Activated CD4-positive, alpha-beta T cell treated with anti-CD3 and anti-CD28 coated beads for 36 hours (primary cell): ENCODE measurements around the gene NCOA1. TPM values are rescaled to one million over a fixed set of nuclear protein-coding genes. Genes with fewer than 3 reads are reported as not detected.

ENCODE experiments used
- ATAC-seq: fragments of 200-7000 bp; cut with Tn5 transposase; one replicate; pipeline ENCODE4 v1.10.0; 2021; ENCODE audit warnings: mild to moderate bottlenecking, moderate library complexity
- CTCF ChIA-PET: fragments of 350-600 bp; sonication (Branson Sonifier 250); formaldehyde crosslinking; loops from one replicate; lab custom pipeline; 2021; ENCODE audit warnings: antibody characterized with exemption; lab: Charles Lee
- POLR2A ChIA-PET: fragments of 350-600 bp; sonication (Branson Sonifier 250); formaldehyde crosslinking; loops from one replicate; lab custom pipeline; 2021; ENCODE audit warnings: antibody characterized with exemption, inconsistent platforms; lab: Charles Lee
- DNase-seq: peaks from one replicate; pipeline ENCODE4 v3.0.0-alpha.2; 2020
- H3K27ac Mint-ChIP-seq: one replicate; pipeline ENCODE4 v1.8.0; 2021; ENCODE audit warnings: mixed read lengths
- H3K27me3 Mint-ChIP-seq: one replicate; pipeline ENCODE4 v1.8.0; 2021; ENCODE audit warnings: mixed read lengths
- H3K36me3 Mint-ChIP-seq: one replicate; pipeline ENCODE4 v1.8.0; 2021; ENCODE audit warnings: low read depth, mixed read lengths
- H3K4me1 Mint-ChIP-seq: one replicate; pipeline ENCODE4 v1.8.0; 2021; ENCODE audit warnings: mixed read lengths
- H3K4me3 Mint-ChIP-seq: one replicate; pipeline ENCODE4 v1.8.0; 2021; ENCODE audit warnings: mild to moderate bottlenecking, moderate library complexity, mixed read lengths
- H3K9me3 Mint-ChIP-seq: one replicate; pipeline ENCODE4 v1.8.0; 2021; ENCODE audit warnings: low read depth, mixed read lengths
- intact Hi-C, 2 experiments: fragments of 100-400 bp; cut with DNase I in 1 of 2; cut with micrococcal nuclease in 1 of 2; formaldehyde crosslinking; loops; one replicate each; pipeline versions ENCODE4 v1.14.2 to v1.15.1; 2022 to 2024; cut with DNase I, micrococcal nuclease
- total RNA-seq, 2 experiments: library from RNA; stranded (reverse); gene quantifications; one replicate each; pipeline ENCODE4 v1.2.3, GENCODE V29; 2021

Gene NCOA1
- total RNA-seq, 2 experiments from 2014 or later: 20.6 to 29.3 TPM

DNA sequence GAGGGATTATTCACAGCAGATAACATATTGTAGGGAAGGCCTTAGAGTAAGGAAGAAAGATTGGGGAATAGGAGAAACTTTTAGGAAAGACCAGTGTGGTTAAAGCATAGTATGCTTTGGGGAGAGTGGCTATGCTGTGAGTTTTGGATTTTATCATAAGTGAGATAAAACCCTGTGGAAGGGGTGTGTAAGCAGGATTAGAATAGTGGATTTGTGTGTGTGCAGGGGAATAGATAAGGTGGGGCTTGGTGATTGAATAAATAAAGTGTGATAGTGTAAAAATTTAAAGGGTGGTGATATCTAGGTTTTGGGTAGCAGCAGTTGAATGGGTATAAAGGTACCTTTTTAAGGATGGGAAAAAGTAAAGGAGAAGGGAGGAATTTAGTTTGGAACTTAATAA, 137.7 kb downstream of the NCOA1 start:
- ChIA-PET CTCF (no interaction called here), POLR2A (no interaction called here)
- intact Hi-C loops: no loop called here
- peaks cover 18% of the 10 kb centered on the region for H3K4me1 Mint-ChIP-seq
- no peaks in the 10 kb centered on the region for H3K27me3 Mint-ChIP-seq
- H3K27ac Mint-ChIP-seq: no peak overlapping the region
- DNase-seq (no peak), ATAC-seq (no peak)
- H3K9me3 Mint-ChIP-seq: no peaks in the 10 kb centered on the region
- H3K36me3 Mint-ChIP-seq: no peaks in the 10 kb centered on the region
- H3K4me3 Mint-ChIP-seq: no peak overlapping the region

DNA sequence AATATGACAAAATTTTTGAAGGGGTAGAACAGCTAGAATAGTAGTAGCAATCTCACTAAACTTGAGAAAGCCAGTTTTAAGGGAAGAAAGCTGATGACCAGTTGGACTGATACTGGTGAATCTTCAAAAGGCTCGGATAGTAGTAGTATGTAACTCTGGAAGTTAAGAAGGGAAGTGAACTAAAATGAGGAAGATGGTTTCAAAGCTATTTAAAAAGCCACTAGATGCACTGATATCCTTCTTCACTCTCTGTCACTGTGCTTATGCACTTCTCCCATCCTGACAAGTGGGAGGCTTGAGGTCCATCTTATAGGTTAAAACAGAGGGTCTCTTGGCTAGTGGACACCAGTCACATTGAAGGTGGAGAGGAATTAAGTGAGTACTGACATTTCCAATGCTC, 141.1 kb downstream of the NCOA1 start:
- no peak for ATAC-seq
- CTCF ChIA-PET: interaction anchor here (1.2 to 1.4 kb wide), 2 partner anchors 11 to 20 kb away, joined by 3 to 5 read pairs; no protein-coding TSS in a partner anchor
- intact Hi-C loops: no loop called here
- no peak overlapping the region for H3K27ac Mint-ChIP-seq
- no peaks in the 10 kb centered on the region for H3K36me3 Mint-ChIP-seq
- no peaks in the 10 kb centered on the region for H3K27me3 Mint-ChIP-seq
- no peak for DNase-seq
- POLR2A ChIA-PET: no interaction called here
- H3K4me1 Mint-ChIP-seq: peaks cover 5% of the 10 kb centered on the region
- H3K4me3 Mint-ChIP-seq: no peak overlapping the region
- H3K9me3 Mint-ChIP-seq: no peaks in the 10 kb centered on the region

DNA sequence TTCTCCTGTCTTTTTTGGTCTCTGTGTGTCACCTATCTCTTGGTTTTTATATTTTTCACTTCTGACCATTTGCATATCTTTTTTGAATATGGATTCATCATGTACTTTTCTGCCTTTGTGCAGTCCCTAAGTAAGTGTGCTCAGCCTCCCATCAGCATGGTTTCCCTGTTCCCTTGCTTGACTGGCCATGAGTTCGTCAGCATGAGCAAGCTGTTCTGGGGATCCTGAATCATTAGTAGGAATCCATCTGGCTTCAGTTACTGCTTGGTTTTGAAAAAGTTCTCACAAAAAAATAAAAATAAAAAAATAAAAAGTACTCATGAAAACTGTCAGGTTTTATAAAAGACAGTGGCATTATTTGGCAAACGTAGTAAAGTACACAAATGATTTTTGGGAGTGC, 144.1 kb downstream of the NCOA1 start:
- peaks cover 11% of the 10 kb centered on the region for H3K4me1 Mint-ChIP-seq
- peaks cover 7% of the 10 kb centered on the region for H3K9me3 Mint-ChIP-seq
- ATAC-seq (no peak), DNase-seq (no peak)
- intact Hi-C loops: no loop called here
- no peaks in the 10 kb centered on the region for H3K27me3 Mint-ChIP-seq
- peaks cover 6% of the 10 kb centered on the region for H3K36me3 Mint-ChIP-seq
- H3K4me3 Mint-ChIP-seq: no peak overlapping the region
- no peak overlapping the region for H3K27ac Mint-ChIP-seq
- ChIA-PET POLR2A (no interaction called here), CTCF (no interaction called here)

DNA sequence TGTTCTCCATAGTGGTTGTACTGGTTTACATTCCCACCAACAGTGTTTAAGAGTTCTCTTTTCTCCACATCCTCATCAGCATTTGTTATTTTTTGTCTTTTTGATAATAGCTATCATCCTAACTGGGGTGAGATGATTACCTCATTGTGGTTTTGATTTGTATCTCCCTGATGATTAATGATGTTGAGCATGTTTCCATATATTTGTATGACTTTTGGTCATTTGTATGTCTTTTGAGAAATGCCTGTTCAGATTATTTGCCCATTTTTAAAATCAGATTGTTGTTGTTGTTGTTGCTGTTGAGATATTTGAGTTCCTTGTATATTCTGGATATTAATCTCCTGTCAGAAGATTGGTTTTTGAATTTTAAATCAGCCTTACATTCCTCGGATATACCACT, 147.5 kb downstream of the NCOA1 start:
- Mint-ChIP-seq H3K27me3 (no peaks in the 10 kb centered on the region), H3K27ac (no peak overlapping the region), H3K4me1 (peaks cover 20% of the 10 kb centered on the region), H3K36me3 (peaks cover 6% of the 10 kb centered on the region), H3K9me3 (peaks cover 7% of the 10 kb centered on the region), H3K4me3 (no peak overlapping the region)
- no peak for DNase-seq
- ChIA-PET CTCF (interaction anchor here (0.8 kb wide), 1 partner anchor 299 kb away, joined by 3 read pairs; no protein-coding TSS in a partner anchor), POLR2A (no interaction called here)
- ATAC-seq: no peak
- intact Hi-C loops: no loop called here

DNA sequence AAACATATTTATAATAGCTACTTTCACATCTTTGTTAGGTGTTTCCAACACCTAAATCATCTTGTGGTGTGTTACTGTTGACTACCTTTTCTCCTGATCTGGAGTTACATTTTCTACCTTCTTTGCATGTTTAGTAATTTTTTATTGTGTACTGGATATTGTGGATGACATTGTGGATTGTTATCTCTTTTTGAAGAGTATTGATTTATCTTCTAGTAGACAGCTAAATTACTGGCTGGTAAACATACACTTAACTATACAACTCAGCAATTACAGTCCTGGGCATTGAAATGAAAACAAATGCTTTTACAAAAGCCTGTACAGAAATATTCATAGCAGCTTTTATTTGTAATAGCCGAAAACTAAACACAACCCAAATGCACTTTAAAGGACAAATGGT, 151.3 kb downstream of the NCOA1 start:
- ChIA-PET POLR2A (no interaction called here), CTCF (interaction anchor here (1.2 to 1.5 kb wide), 2 partner anchors 11 to 232 kb away, joined by 4 to 5 read pairs; no protein-coding TSS in a partner anchor)
- DNase-seq: no peak
- intact Hi-C loops: no loop called here
- no peak overlapping the region for H3K4me3 Mint-ChIP-seq
- no peaks in the 10 kb centered on the region for H3K27me3 Mint-ChIP-seq
- peaks cover 8% of the 10 kb centered on the region for H3K36me3 Mint-ChIP-seq
- no peak for ATAC-seq
- peaks cover 7% of the 10 kb centered on the region for H3K9me3 Mint-ChIP-seq
- H3K27ac Mint-ChIP-seq: no peak overlapping the region
- peaks cover 18% of the 10 kb centered on the region for H3K4me1 Mint-ChIP-seq

DNA sequence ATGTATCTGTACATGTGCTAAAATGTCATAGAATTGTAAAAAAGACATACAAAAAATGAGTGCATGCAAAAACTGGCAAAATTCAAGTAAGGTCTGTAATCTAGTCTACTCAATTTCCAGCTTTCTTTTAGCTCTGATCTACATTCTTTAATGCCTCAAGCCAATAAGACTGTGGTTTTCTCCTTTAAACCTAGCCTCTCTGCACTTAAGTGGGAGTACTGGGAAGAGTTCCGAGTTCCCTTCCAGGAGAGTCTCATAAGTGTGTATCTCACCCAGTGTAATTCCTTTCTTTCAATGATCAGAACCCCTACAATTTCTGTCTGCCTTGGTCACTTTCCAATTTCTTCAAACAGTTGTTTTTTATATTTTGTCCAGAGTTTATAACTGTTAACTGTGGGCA, 152.0 kb downstream of the NCOA1 start:
- no peak overlapping the region for H3K4me3 Mint-ChIP-seq
- H3K4me1 Mint-ChIP-seq: peaks cover 18% of the 10 kb centered on the region
- peaks cover 6% of the 10 kb centered on the region for H3K36me3 Mint-ChIP-seq
- CTCF ChIA-PET: interaction anchor here (1.2 to 1.5 kb wide), 3 partner anchors 11 to 233 kb away, joined by 4 to 5 read pairs (median 4); no protein-coding TSS in a partner anchor
- POLR2A ChIA-PET: no interaction called here
- intact Hi-C loops: no loop called here
- peaks cover 7% of the 10 kb centered on the region for H3K9me3 Mint-ChIP-seq
- ATAC-seq (no peak), DNase-seq (no peak)
- H3K27me3 Mint-ChIP-seq: no peaks in the 10 kb centered on the region
- no peak overlapping the region for H3K27ac Mint-ChIP-seq

DNA sequence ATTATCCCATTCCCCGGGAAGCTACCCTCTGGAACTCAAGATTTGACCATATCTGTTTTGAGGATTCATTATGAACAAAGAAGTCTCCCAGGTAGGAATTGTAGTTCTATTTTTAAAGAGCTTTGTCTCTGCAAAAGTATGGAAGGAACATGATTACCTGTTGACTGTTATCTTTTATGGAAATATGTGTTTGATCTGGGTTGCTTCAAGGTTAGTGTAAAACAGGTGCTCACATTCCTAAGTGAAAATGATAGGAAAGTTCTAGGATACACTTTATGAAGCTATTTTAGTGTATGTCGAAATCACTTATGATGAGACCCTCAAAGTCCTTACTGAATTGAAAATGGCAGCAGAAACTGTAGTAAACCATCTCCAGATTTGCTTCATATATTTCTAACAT, 153.0 kb downstream of the NCOA1 start:
- DNase-seq (no peak), ATAC-seq (no peak)
- H3K27me3 Mint-ChIP-seq: no peaks in the 10 kb centered on the region
- no peaks in the 10 kb centered on the region for H3K9me3 Mint-ChIP-seq
- intact Hi-C loops: no loop called here
- H3K36me3 Mint-ChIP-seq: peaks cover 4% of the 10 kb centered on the region
- H3K4me1 Mint-ChIP-seq: peaks cover 13% of the 10 kb centered on the region
- no peak overlapping the region for H3K27ac Mint-ChIP-seq
- no peak overlapping the region for H3K4me3 Mint-ChIP-seq
- POLR2A ChIA-PET: interaction anchor here (0.6 kb wide), 1 partner anchor 52 kb away, joined by 6 read pairs; no protein-coding TSS in a partner anchor
- CTCF ChIA-PET: interaction anchor here (1.5 kb wide), 1 partner anchor 31 kb away, joined by 4 read pairs; no protein-coding TSS in a partner anchor

DNA sequence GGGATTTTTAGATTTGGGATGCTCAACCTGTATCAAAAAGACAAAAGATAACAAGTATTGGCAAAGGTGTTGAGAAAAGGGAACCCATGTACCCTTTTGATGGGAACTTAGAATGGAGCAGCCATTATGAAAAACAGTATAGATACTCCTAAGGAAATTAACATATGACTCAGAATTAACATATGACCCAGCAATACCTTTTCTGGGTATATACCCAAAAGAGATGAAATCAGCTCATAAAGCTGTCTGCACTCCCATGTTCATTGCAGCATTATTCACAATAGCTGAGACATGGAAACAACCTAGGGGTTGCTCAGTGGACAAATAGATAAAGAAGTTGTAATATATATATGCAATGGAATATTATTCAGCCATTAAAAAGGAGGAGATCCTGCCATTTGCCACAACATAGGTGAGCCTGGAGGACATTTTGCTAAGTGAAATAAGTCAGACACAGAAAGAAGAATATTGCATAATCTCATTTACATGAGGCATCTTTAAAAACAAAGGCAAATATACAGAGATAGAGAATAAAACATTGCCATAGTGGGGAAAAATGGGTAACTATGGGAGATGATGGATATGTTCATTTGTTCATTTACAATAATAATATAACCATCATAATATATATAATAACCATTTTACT, 160.1 kb downstream of the NCOA1 start:
- CTCF ChIA-PET: interaction anchor here (1.2 kb wide), 1 partner anchor 158 kb away, joined by 3 read pairs; no protein-coding TSS in a partner anchor
- ATAC-seq: peak; percentile 36
- Mint-ChIP-seq H3K27me3 (no peaks in the 10 kb centered on the region), H3K27ac (no peak overlapping the region), H3K36me3 (peaks cover 2% of the 10 kb centered on the region), H3K4me3 (no peak overlapping the region), H3K9me3 (no peaks in the 10 kb centered on the region), H3K4me1 (peaks cover 5% of the 10 kb centered on the region)
- intact Hi-C loops: no loop called here
- POLR2A ChIA-PET: no interaction called here
- no peak for DNase-seq

DNA sequence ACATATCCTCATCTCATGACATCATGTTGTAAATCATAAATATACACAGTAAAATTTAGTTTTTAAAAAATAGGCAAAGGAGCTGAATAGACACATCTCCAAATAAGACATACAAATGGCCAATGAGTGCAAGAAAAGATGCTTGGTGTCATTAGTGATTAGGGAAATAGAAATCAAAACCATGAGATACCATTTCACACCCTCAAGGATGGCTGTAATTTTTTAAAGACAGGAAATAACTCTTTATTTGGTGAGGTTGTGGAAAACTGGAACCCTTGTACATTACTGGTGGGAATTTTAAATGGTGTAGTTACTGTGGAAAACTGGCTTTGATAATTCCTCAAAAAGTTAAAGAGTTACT, 160.6 kb downstream of the NCOA1 start:
- H3K4me1 Mint-ChIP-seq: peaks cover 5% of the 10 kb centered on the region
- no peak overlapping the region for H3K4me3 Mint-ChIP-seq
- CTCF ChIA-PET: interaction anchor here (1.2 kb wide), 1 partner anchor 158 kb away, joined by 3 read pairs; no protein-coding TSS in a partner anchor
- DNase-seq (no peak), ATAC-seq (no peak)
- no peaks in the 10 kb centered on the region for H3K9me3 Mint-ChIP-seq
- intact Hi-C loops: no loop called here
- POLR2A ChIA-PET: no interaction called here
- no peaks in the 10 kb centered on the region for H3K27me3 Mint-ChIP-seq
- peaks cover 2% of the 10 kb centered on the region for H3K36me3 Mint-ChIP-seq
- H3K27ac Mint-ChIP-seq: no peak overlapping the region

DNA sequence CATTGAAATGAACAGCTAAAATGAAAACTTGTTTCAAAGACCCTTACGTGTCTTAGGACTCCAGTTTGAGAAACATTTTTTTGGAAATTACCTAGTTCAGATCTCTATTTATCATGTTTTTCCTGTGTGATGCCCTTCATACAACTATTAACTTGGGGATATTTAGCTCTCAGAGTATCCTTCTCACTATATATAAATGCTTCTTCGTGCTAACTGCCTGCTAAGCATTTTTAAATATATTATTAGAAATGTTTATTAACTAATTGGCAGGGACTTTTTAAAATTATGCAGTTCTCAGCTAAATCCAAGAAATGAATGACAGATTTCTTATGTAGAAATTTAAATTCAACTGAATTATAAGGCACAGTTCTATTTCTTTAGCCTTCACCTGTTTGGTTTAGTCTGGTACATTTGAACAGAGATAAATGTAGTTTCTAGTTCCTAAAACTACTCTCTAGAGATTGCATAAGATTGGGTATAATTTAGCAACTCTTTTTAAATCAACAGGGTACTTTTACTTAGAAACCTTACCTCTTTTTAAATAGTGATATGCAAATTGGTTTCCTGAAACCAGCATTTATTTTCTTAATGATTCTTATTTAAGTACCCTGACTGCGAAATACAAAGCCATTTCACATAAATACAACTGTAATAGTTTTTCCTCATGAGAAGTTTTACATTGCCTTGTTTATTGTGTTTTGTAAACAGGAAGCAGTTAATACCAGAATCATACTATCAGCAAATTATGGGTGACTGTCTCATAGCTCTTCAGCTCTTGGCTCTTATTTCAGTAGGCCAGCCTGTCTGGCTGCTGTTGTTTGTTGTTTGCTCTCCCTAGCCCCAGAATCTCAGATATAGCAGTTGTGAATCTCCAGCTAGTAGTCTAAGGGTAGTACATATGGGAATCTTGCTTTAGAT, 161.5 kb downstream of the NCOA1 start:
- Mint-ChIP-seq H3K27me3 (no peaks in the 10 kb centered on the region), H3K9me3 (no peaks in the 10 kb centered on the region), H3K27ac (no peak overlapping the region), H3K4me3 (no peak overlapping the region), H3K4me1 (peaks cover 5% of the 10 kb centered on the region), H3K36me3 (peaks cover 2% of the 10 kb centered on the region)
- no peak for DNase-seq
- intact Hi-C loops: no loop called here
- ChIA-PET POLR2A (no interaction called here), CTCF (interaction anchor here (0.9 kb wide), 1 partner anchor 12 kb away, joined by 3 read pairs; no protein-coding TSS in a partner anchor)
- ATAC-seq: no peak

DNA sequence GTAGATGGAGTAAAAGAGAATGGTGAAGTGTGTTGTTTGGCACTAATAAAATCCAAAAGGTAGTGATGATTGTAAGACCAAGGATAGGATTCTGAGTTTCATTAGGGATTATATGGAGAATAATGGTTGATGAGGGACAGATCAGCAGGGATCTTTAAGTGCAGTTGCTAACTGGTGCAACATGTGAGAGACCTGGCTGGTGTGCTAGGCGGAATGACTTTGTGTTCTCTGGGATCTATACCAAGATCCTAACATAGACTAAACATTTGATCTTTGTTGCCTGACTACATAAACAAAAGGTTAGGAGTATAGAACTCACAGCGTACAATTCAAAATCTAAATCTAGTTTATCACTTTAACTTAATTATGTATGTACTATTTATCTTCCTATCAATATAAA, 166.8 kb downstream of the NCOA1 start:
- POLR2A ChIA-PET: no interaction called here
- Mint-ChIP-seq H3K36me3 (peaks cover 4% of the 10 kb centered on the region), H3K4me3 (no peak overlapping the region), H3K9me3 (no peaks in the 10 kb centered on the region), H3K4me1 (peaks cover 8% of the 10 kb centered on the region), H3K27ac (no peak overlapping the region), H3K27me3 (no peaks in the 10 kb centered on the region)
- no peak for DNase-seq
- CTCF ChIA-PET: interaction anchor here (0.7 to 1.1 kb wide), 2 partner anchors 79 to 135 kb away, joined by 3 to 4 read pairs; partner anchors contain the start of genes CENPO and PTRHD1
- intact Hi-C loops: no loop called here
- ATAC-seq: no peak
